ENCODE measurements around the gene SAG. TPM values are rescaled to one million over a fixed set of nuclear protein-coding genes. Genes with fewer than 3 reads are reported as not detected.

Gene SAG
- total and polyA plus RNA-seq, 4 donors, result not detected

DNA sequence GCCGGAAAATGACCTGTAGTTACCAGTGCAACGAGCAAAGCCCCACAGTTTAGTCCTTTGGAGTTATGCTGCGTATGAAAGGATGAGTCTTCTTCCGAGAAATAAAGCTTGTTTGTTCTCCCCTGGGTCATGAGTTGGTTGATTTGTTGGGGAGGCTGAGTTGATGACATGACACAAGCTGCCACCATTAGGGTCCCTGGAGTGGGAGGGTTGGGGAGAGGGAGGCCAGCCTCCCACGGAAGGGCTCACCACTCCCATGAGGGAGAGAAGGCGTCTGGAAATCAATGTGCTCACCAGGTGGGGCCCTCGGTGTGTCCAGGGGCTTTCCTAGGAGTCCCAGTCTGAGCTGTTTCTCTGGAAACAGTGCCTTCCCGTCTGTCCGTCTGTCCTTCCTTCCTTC is 39.3 kb downstream of the SAG start:
- H3K4me3 ChIP-seq (ENCODE audit: low read depth in 1 of 3, low read length in 3 of 3), result no peak overlapping the region
- no peak for DNase-seq (ENCODE audit: low spot score)
- H3K27ac ChIP-seq (ENCODE audit: low read depth in 1 of 2, low read length in 2 of 2), result peak overlapping the region in 1 of 2 donors; percentile 30
- WGBS, result 86% methylated on average over 9 of the region's 9 CpGs
- H3K4me1 ChIP-seq (ENCODE audit: control insufficient read depth in 4 of 4, insufficient read depth in 4 of 4, low read length in 3 of 4), result peaks cover 13 to 39% (median 28%) of the 10 kb centered on the region in 4 donors
- no peak overlapping the region for H3K9ac ChIP-seq (ENCODE audit: low read depth in 1 of 2, low read length in 2 of 2)
- no peaks in the 10 kb centered on the region for H3K36me3 ChIP-seq (ENCODE audit: control insufficient read depth in 4 of 4, insufficient read depth in 3 of 4, low read depth in 1 of 4, low read length in 3 of 4)
- no peaks in the 10 kb centered on the region for H3K9me3 ChIP-seq (ENCODE audit: control insufficient read depth in 4 of 4, low read length in 3 of 4)
- TF ChIP-seq RAD21 (IDR thresholded peaks at IDR 0.05) (no peak), TAF1 (conservative IDR thresholded peaks at IDR 0.05) (no peak), NR2F2 (IDR thresholded peaks at IDR 0.05) (no peak), SP1 (IDR thresholded peaks at IDR 0.05) (no peak), RXRA (IDR thresholded peaks at IDR 0.05) (no peak), MAX (IDR thresholded peaks at IDR 0.05) (no peak), EGR1 (IDR thresholded peaks at IDR 0.05; ENCODE audit: low read depth in 2 of 2) (no peak), ZBTB33 (IDR thresholded peaks at IDR 0.05) (no peak), HNF4A (conservative IDR thresholded peaks at IDR 0.05) (no peak), CTCF (IDR thresholded peaks at IDR 0.05; ENCODE audit: low read depth, low read length, missing input control) (no peak), JUND (IDR thresholded peaks at IDR 0.05) (no peak), GABPA (IDR thresholded peaks at IDR 0.05 in 1 of 2, conservative IDR thresholded peaks at IDR 0.05 in 1 of 2) (no peak), HNF4G (IDR thresholded peaks at IDR 0.05) (no peak)
- TF ChIP-seq, protein P1, sequence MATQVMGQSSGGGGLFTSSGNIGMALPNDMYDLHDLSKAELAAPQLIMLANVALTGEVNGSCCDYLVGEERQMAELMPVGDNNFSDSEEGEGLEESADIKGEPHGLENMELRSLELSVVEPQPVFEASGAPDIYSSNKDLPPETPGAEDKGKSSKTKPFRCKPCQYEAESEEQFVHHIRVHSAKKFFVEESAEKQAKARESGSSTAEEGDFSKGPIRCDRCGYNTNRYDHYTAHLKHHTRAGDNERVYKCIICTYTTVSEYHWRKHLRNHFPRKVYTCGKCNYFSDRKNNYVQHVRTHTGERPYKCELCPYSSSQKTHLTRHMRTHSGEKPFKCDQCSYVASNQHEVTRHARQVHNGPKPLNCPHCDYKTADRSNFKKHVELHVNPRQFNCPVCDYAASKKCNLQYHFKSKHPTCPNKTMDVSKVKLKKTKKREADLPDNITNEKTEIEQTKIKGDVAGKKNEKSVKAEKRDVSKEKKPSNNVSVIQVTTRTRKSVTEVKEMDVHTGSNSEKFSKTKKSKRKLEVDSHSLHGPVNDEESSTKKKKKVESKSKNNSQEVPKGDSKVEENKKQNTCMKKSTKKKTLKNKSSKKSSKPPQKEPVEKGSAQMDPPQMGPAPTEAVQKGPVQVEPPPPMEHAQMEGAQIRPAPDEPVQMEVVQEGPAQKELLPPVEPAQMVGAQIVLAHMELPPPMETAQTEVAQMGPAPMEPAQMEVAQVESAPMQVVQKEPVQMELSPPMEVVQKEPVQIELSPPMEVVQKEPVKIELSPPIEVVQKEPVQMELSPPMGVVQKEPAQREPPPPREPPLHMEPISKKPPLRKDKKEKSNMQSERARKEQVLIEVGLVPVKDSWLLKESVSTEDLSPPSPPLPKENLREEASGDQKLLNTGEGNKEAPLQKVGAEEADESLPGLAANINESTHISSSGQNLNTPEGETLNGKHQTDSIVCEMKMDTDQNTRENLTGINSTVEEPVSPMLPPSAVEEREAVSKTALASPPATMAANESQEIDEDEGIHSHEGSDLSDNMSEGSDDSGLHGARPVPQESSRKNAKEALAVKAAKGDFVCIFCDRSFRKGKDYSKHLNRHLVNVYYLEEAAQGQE (IDR thresholded peaks at IDR 0.05), result no peak
- H3K27me3 ChIP-seq (ENCODE audit: control insufficient read depth in 4 of 4, insufficient read depth in 4 of 4, low read length in 3 of 4), result no peaks in the 10 kb centered on the region

Measured in liver (tissue), 9 donors.